Ovary (tissue), 9 donors: ENCODE measurements around the gene TMEM117. TPM values are rescaled to one million over a fixed set of nuclear protein-coding genes. Genes with fewer than 3 reads are reported as not detected.
"Not testable (repeated sequence)": the region's sequence is repeated elsewhere in the genome, so short reads cannot be mapped to it uniquely, and the experiment has no call there.

Experiments
- DNase-seq, 5 donors: peaks; one replicate each; pipeline ENCODE4 v3.0.0-alpha.2; 2019 to 2020
- H3K27ac ChIP-seq, 2 donors: fragments of 200-600 bp; one replicate each; pipeline versions ENCODE4 v1.5.1 to v1.8.0; 2019 to 2022
- H3K27me3 ChIP-seq: fragments of 200-600 bp; one replicate; pipeline ENCODE4 v1.8.0; 2022
- H3K36me3 ChIP-seq: fragments of 200-600 bp; sonication (generic); one replicate; pipeline ENCODE4 v1.5.1; 2019
- H3K4me1 ChIP-seq: one replicate; pipeline ENCODE4 v1.8.1; 2013; ENCODE audit warnings: mild to moderate bottlenecking, moderate library complexity; ENCODE audit not compliant: insufficient read depth
- H3K4me3 ChIP-seq: fragments of 200-600 bp; sonication (generic); one replicate; pipeline ENCODE4 v1.5.1; 2017
- H3K9me3 ChIP-seq, 2 donors: fragments of 200-600 bp in 1 of 2; sonication (generic) in 1 of 2; one replicate each; pipeline versions ENCODE4 v1.5.1 to v1.8.1; 2013 to 2019; ENCODE audit warnings: mild to moderate bottlenecking in 1 of 2, moderate library complexity in 1 of 2
- CTCF ChIP-seq, 3 donors: fragments of 450-650 bp in 2 of 3; fragments of 200-600 bp in 1 of 3; IDR thresholded peaks; one replicate each; pipeline versions ENCODE4 v1.5.1 to v1.8.0; 2016 to 2022; ENCODE audit warnings: antibody characterized with exemption in 3 of 3, mild to moderate bottlenecking in 1 of 3
- EP300 ChIP-seq: sonication (generic); formaldehyde crosslinking; IDR thresholded peaks from one replicate; pipeline ENCODE4 v1.6.1; 2017; ENCODE audit warnings: antibody characterized with exemption
- POLR2A ChIP-seq: fragments of 450-650 bp; IDR thresholded peaks from one replicate; pipeline ENCODE4 v1.6.1; 2017; ENCODE audit warnings: antibody characterized with exemption, mild to moderate bottlenecking, moderate library complexity
- WGBS, 3 donors: extraction: QIAGEN DNeasy Blood & Tissue Kit in 1 of 3; methylation state at CpG; one replicate each; pipeline versions ENCODE4 v1.1.5 to v1.1.7; 2013 to 2017; 5-methylcytosine and 5-hydroxymethylcytosine counted together
- intact Hi-C, 4 donors: fragments of 100-400 bp; cut with DNase I; formaldehyde crosslinking; loops; one replicate each; pipeline versions ENCODE4 v1.11.0 to v1.15.1; 2022 to 2023
- polyA plus RNA-seq, 2 donors: library from polyadenylated mRNA; stranded (reverse); fragments of 200-250 nt in 1 of 2; fragments of 350-450 nt in 1 of 2; fragmentation: Illumina TruSeq in 1 of 2; extraction: RNeasy Lipid Tissue Mini Kit (QIAGEN cat#74804) in 1 of 2; gene quantifications; one replicate each; pipeline ENCODE4 v1.2.3, GENCODE V29; 2013 to 2014
- total RNA-seq, 7 donors: library from RNA; depleted of rRNA in 2 of 7; stranded (reverse); fragments of >200 nt in 2 of 7; fragmentation: NEBNext Ultra II Directional in 3 of 7; extraction: Animal tissue kit (Norgen Biotek cat#: 25700) in 3 of 7; gene quantifications; one replicate each; pipeline versions ENCODE4 v1.1.0 to v1.2.4, GENCODE V29; 2016 to 2023
- donor health status: DM: no; HTN: no; CAD: no; lungs with moderate emphysema.
- donor health status: DM: no; HTN: no; CAD: no.
- donor health status: Bipolar disorder and iron deficiency.
- donor health status: DM: yes; HTN: yes; CAD: no.
- donor health status: DM: no; HTN: no; CAD: no.
- donor health status: DM: yes; HTN: yes; CAD: no.

The TMEM117 gene
- total and polyA plus RNA-seq, 9 donors, result 3.5 to 19.3 (median 6.3) TPM

DNA sequence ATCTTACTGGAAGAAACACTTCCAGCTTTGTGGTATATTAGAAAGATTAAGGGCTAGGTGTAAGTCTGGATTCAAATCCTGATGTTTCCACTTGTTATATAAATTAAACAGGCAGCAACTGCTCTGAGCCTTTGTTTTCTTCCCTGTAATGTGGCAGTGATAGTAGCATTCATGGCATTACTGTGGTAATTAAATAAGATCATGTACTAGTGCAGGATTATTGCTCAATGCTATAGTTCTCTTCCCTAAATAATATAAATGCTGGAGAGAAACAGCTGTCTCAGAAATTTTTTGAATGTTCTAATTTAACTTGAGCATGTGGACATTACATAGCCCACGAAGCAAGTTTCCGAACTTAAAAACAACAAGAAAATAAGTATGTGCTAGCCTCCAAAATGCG lies 5.4 kb downstream of the TMEM117 start:
- Histone ChIP-seq H3K9me3 (no peaks in the 10 kb centered on the region), H3K4me3 (no peak overlapping the region), H3K36me3 (no peaks in the 10 kb centered on the region), H3K27ac (no peak overlapping the region), H3K4me1 (no peaks in the 10 kb centered on the region), H3K27me3 (no peaks in the 10 kb centered on the region)
- 75 to 92% (median 80%) methylated on average over 3 of the region's 3 CpGs for WGBS, 3 donors
- no peak for TF ChIP-seq POLR2A
- TF ChIP-seq EP300, result no peak
- no peak for TF ChIP-seq CTCF (IDR thresholded peaks at IDR 0.05)
- no peak for DNase-seq
- intact Hi-C loops, result no loop called here

DNA sequence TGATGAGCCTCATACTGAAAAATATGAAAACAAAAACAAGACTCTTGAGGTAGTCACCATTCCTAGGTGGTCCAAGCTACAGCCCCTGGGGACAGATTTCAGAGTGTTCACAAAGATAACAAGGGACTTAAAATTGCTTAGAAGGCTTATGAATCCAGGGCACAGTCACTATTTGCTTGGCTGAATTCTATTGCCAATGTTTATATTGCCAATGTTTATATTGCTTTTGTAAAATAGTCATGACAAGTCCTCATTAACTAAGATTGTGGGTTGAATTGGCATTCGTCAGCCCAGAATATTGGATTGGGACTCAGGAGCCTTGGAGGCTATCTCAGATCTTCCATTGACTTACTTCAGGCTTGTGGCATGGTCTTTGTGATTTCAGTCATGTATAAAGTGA lies 6.4 kb downstream of the TMEM117 start:
- H3K9me3 ChIP-seq, result no peaks in the 10 kb centered on the region
- no peak for DNase-seq
- intact Hi-C loops, result no loop called here
- H3K4me3 ChIP-seq, result no peak overlapping the region
- TF ChIP-seq POLR2A (no peak), EP300 (no peak), CTCF (IDR thresholded peaks at IDR 0.05) (no peak)
- no peaks in the 10 kb centered on the region for H3K4me1 ChIP-seq
- 91 to 97% (median 92%) methylated on average over 1 of the region's 1 CpG for WGBS, 3 donors
- H3K36me3 ChIP-seq, result no peaks in the 10 kb centered on the region
- H3K27me3 ChIP-seq, result no peaks in the 10 kb centered on the region
- H3K27ac ChIP-seq, result no peak overlapping the region

DNA sequence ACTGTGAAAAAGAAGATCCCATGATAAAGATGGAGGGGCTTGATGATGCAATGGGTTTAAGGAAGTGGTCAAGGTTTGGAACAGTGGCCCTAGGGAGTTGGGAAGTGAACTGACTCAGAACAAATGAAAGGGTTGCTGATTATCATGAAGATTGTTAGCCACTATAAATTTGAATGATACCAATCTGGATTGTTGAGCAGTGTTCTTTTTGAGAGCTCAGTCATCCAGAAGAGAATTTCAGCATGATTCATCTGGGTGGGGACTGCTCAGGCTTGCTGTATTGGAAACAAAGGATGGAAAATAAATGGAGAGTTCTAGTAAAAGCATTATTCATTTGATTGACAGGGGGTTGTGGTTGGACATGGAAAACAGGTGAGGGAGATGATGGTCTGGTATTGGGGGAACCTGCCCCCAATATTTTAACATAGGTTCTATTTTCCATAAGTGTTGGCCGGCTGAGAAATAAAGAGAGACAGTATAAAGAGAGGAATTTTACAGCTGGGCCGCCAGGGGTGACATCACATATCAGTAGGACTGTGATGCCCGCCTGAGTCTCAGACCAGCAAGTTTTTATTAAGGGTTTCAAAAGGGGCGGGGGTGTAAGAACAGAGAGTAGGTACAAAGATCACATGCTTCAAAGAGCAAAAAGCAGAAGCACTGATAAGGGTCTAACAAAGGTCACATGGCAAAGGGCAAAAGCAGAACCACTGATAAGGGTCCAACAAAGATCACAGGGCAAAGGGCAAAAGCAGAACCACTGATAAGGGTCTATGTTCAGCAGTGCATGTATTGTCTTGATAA lies 11.7 kb downstream of the TMEM117 start:
- H3K4me1 ChIP-seq, DNase-seq, H3K27me3 ChIP-seq, intact Hi-C loops, H3K36me3 ChIP-seq, H3K9me3 ChIP-seq, H3K4me3 ChIP-seq, H3K27ac ChIP-seq: not testable (repeated sequence)
- 86 to 93% (median 89%) methylated on average over 4 of the region's 4 CpGs for WGBS, 3 donors

DNA sequence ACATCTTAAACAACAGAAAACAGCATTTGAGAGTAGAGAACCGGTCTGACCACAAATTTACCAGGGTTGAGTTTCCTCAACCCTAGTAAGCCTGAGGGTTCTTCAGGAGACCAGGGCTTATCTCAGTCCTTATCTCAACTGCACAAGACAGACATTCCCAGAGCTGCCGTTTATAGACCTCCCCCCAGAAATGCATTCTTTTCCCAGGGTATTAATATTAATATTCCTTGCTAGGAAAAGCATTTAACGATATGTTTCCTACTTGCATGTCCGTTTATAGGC lies 12.3 kb downstream of the TMEM117 start:
- DNase-seq, result no peak
- H3K36me3 ChIP-seq, result no peaks in the 10 kb centered on the region
- no peaks in the 10 kb centered on the region for H3K4me1 ChIP-seq
- no peaks in the 10 kb centered on the region for H3K9me3 ChIP-seq
- H3K27ac ChIP-seq, result no peak overlapping the region
- intact Hi-C loops, result no loop called here
- TF ChIP-seq POLR2A (no peak), CTCF (IDR thresholded peaks at IDR 0.05) (no peak), EP300 (no peak)
- H3K27me3 ChIP-seq, result no peaks in the 10 kb centered on the region
- 89 to 93% (median 92%) methylated on average over 4 of the region's 4 CpGs for WGBS, 3 donors
- no peak overlapping the region for H3K4me3 ChIP-seq

- Histone ChIP-seq H3K27me3 (no peaks in the 10 kb centered on the region), H3K27ac (no peak overlapping the region), H3K4me1 (no peaks in the 10 kb centered on the region), H3K4me3 (no peak overlapping the region), H3K36me3 (no peaks in the 10 kb centered on the region), H3K9me3 (no peaks in the 10 kb centered on the region)
- intact Hi-C loops, result no loop called here
- 97 to 99% (median 99%) methylated on average over 3 of the region's 3 CpGs for WGBS, 3 donors
- TF ChIP-seq EP300, result no peak
- no peak for TF ChIP-seq POLR2A
- no peak for TF ChIP-seq CTCF (IDR thresholded peaks at IDR 0.05)
- no peak for DNase-seq
These were observed 12.9 kb downstream of the TMEM117 start for GRCh38 chr12:43848786-43849185.
